Renal cortical epithelial cell (primary cell): ENCODE data around the gene PODNL1. TPM values are rescaled to one million over a fixed set of nuclear protein-coding genes. Genes with fewer than 3 reads are reported as not detected.

Experiments used
- DNase-seq: peaks from one replicate; pipeline ENCODE4 v3.0.0-alpha.2; 2011; ENCODE audit warnings: low read depth
- total RNA-seq: library from RNA; depleted of rRNA; stranded (reverse); fragments of >200 nt; gene quantifications from 2 replicates; pipeline ENCODE4 v1.2.3, GENCODE V29; 2014

The PODNL1 gene
- total RNA-seq, 1 donor from 2014 or later = 0.89 TPM

- no peak for DNase-seq
Observed at GRCh38 chr19:13890136-13890535, 48.1 kb downstream of the PODNL1 start.

DNA sequence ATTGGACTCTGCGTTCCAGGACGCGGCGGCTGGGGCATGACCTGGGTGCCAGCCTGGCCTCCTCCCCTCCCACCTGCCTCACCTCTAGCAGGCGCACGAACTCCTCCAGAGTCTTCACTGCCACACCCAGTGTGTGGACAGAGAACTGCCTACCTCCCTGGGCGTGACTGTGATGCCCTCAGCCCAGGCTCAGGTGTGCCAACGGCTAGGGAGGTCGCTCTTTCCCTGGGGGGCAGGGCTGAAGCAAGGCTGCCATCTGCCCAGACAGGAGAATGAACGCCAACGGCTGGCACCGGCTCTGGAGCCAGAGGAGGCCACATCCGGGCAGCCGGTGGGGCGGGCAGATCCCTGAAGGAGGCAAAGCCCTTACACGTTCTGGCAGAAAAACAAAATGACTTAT lies 49.9 kb downstream of the PODNL1 start:
- DNase-seq = no peak

DNA sequence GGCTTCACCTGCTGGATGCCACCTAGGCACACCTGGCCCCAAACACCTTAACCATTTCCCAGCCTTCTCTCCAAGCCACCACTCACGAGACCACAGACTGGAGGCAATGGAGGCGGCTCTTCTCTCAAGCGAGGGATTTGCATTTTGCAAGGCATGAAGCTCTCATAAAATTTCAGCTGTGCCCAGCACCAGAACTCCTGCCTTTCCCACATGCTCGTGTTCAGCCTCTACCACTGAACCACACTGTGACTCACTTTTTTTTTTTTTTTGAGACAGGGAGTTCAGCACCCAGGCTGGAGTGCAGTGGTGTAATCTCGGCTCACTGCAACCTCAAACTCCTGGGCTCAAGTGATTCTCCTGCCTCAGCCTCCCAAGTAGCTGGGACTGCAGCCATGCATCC lies 50.7 kb downstream of the PODNL1 start:
- peak; percentile 31 for DNase-seq

DNA sequence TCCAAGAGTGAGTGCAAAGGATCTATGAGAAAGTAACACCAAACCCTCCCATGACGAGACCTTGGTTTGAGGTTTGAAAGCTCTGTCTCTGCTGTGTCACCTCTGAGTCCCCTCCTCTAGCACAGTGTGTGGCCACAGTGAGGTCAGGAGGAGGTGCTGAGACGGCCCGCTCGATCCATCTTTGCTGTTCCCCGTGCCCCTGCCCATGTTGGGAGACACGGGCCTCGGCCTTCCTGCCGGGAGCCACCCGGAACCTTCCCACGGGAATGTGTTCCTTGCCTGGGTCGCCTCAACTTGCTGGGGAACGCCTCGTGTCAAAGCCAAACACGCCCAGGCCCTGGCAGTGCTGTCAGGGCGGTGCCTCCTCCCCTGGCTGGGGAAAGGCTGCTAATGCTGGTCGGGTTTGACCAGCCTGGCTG lies 51.2 kb downstream of the PODNL1 start:
- DNase-seq = no peak

DNA sequence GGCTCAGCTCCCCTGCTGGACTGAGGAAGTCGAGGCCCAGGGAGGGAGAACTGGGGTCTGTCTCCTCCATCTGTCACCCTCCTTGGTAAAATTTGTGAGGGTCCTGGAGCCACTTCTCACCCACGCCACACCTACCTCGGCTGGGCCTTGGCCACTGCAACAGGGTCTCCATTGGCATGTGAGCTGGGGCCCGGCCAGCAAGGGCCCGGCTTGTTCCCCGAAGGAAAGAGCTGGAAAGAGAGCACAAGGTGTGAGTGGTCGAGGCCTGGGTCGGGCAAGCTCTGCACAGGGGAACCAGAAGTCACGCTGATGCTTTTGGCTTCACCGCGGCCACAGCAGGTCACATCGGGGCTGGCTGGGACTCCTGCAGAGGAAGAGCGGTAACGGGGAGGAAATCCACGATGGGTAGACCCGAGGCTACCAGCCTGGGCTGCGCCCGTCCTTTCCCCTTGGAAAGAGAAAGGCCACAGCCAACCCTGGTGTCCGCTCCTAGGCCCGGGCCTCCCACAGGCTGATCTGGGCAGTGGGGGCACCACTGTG lies 52.3 kb downstream of the PODNL1 start:
- DNase-seq = no peak

- DNase-seq = no peak
Observed at GRCh38 chr19:13884726-13885591, 53.3 kb downstream of the PODNL1 start.

- no peak for DNase-seq
Observed at GRCh38 chr19:13883516-13884064, 54.6 kb downstream of the PODNL1 start.

GRCh38 chr19:13882836-13883235 lies 55.4 kb downstream of the PODNL1 start:
- no peak for DNase-seq

- no peak for DNase-seq
Observed at GRCh38 chr19:13882419-13882795, 55.8 kb downstream of the PODNL1 start.

GRCh38 chr19:13881692-13882418 lies 56.4 kb downstream of the PODNL1 start:
- no peak for DNase-seq

- no peak for DNase-seq
Observed at GRCh38 chr19:13881251-13881691, 56.9 kb downstream of the PODNL1 start.

Other genes with a start within 250 kb of the PODNL1 start
- gene MRI1, start 173.9 kb downstream of the PODNL1 start, total RNA-seq = 29.0 and 33.1 TPM in 2 replicates
- 46.7 and 48.2 TPM in 2 replicates for gene C19orf53, start 164.0 kb downstream of the PODNL1 start, total RNA-seq
- 13.2 and 39.3 TPM in 2 replicates for gene ZSWIM4, start 143.0 kb downstream of the PODNL1 start, total RNA-seq
- gene NANOS3, start 61.3 kb downstream of the PODNL1 start, total RNA-seq = not detected in 2 replicates
- 0.25 and 0.35 TPM in 2 replicates for gene BRME1, start 32.3 kb downstream of the PODNL1 start, total RNA-seq
- 4.9 and 18.1 TPM in 2 replicates for gene CC2D1A, start 32.2 kb downstream of the PODNL1 start, total RNA-seq
- gene DCAF15, start 14.1 kb upstream of the PODNL1 start, total RNA-seq = 10.9 and 15.0 TPM in 2 replicates
- 1.6 and 11.6 TPM in 2 replicates for gene RFX1, start 67.9 kb upstream of the PODNL1 start, total RNA-seq
- gene RLN3, start 89.7 kb upstream of the PODNL1 start, total RNA-seq = not detected in 2 replicates
- 4.7 and 14.1 TPM in 2 replicates for gene IL27RA, start 93.3 kb upstream of the PODNL1 start, total RNA-seq
- gene PALM3, start 123.7 kb upstream of the PODNL1 start, total RNA-seq = 0.35 and 0.70 TPM in 2 replicates
- gene MISP3, start 134.4 kb upstream of the PODNL1 start, total RNA-seq = 1.3 and 1.6 TPM in 2 replicates
- gene C19orf67, start 147.4 kb upstream of the PODNL1 start, total RNA-seq = not detected in 2 replicates
- gene SAMD1, start 152.3 kb upstream of the PODNL1 start, total RNA-seq = 13.2 and 35.0 TPM in 2 replicates
- 19.1 and 62.4 TPM in 2 replicates for gene PRKACA, start 179.3 kb upstream of the PODNL1 start, total RNA-seq
- gene ASF1B, start 198.2 kb upstream of the PODNL1 start, total RNA-seq = 1.1 and 13.7 TPM in 2 replicates